ENCODE results near the gene DAB2IP.
A peak's percentile ranks its signal among the peaks of the same experiment; 100 is the strongest.
"Not testable (repeated sequence)": the region's sequence is repeated elsewhere in the genome, so short reads cannot be mapped to it uniquely, and the experiment has no call there.

DAB2IP gene

DNA sequence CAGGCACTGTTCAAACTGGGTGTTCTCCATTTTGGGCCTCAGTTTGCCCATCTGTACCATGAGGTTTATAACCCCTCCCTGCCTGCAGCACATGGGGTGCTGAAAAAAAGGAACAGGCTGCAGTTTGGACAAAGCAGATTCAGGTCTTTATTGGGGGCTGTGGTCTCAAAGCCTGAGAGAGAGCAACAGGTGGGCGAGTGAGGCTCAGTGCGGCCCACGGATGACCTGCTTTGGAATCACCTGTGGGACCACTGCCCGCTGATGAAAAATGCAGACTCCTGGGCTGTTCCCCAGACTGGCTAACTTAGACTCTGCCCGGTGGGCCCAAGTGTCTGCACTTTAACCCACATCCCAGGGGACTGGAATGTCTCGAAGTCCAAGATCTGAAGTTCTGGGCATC lies 11.8 kb upstream of the DAB2IP start:
- no peak overlapping the region for H3K27ac ChIP-seq
- TF ChIP-seq ZFX (IDR thresholded peaks at IDR 0.05; ENCODE audit: borderline replicate concordance) (no peak), CTCF (IDR thresholded peaks at IDR 0.05) (no peak)

- TF ChIP-seq ZFX (IDR thresholded peaks at IDR 0.05; ENCODE audit: borderline replicate concordance) (no peak), CTCF (IDR thresholded peaks at IDR 0.05) (peak; percentile 76)
- H3K27ac ChIP-seq, result no peak overlapping the region
These were observed 11.4 kb upstream of the DAB2IP start for GRCh38 chr9:121640076-121640475.

DNA sequence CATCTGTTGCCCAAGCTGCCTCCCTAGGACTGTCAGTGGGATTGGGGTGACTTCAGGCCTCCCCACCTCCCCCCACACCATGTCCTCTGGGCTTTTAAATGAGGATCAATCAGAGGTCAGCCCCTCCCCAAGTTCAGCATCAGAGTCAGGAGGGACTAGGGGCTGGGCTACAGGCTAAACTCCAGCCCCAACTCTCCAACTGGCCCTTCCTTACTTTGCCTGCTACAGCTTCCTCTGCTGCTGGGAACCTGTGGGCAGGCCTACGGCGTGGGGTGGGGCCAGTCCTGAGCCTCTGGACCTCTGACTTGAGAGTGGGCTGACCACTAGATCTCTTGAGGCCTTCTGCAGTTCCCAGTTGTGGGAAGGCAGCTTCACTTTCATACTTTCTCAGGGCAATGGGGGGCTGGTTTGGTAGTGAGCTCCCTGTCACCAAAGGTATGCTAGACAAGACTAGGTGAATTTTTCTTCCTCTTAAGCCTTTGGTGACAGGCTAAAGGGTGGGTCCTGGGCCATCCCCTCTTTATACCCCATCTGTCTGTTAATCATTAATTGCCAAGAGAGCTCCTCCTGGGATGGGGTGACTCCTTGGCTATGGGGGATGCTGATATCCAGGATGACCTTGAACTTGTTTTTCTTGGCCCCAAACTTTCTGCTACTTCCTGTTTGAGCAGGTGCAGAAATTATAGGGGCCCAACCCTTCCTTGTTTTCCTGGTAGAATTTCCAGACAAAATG lies 10.8 kb upstream of the DAB2IP start:
- TF ChIP-seq ZFX (IDR thresholded peaks at IDR 0.05; ENCODE audit: borderline replicate concordance), result no peak
- TF ChIP-seq CTCF (IDR thresholded peaks at IDR 0.05), result no peak

GRCh38 chr9:121641224-121641611 lies 10.2 kb upstream of the DAB2IP start:
- H3K27ac ChIP-seq, result no peak overlapping the region
- TF ChIP-seq CTCF (IDR thresholded peaks at IDR 0.05) (no peak), ZFX (IDR thresholded peaks at IDR 0.05; ENCODE audit: borderline replicate concordance) (no peak)

More for the DNA sequence above, 10.8 kb upstream of the DAB2IP start:
- H3K27ac ChIP-seq, result no peak overlapping the region

DNA sequence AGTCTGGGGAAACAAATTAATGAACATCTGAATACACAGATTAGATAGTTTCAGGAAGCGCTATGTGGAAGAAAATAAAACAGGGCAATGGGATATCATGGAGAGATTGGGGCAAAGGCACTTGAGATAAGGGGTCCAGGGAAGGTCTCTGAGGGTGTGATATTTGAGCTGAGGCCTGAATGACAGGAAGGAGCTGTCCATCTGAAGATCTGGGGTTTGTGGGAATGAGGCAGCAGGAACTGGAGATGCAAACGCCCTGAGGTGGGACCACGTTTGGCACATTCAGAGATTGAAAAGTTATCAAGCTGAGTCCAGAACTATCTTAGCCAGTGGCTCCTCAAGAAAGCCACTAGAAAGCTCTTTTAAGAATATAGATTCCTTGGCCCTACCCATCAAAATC lies 8.7 kb upstream of the DAB2IP start:
- TF ChIP-seq CTCF (IDR thresholded peaks at IDR 0.05), result no peak
- TF ChIP-seq ZFX (IDR thresholded peaks at IDR 0.05; ENCODE audit: borderline replicate concordance), result no peak
- H3K27ac ChIP-seq, result no peak overlapping the region

GRCh38 chr9:121643473-121643872 lies 8.0 kb upstream of the DAB2IP start:
- TF ChIP-seq CTCF (IDR thresholded peaks at IDR 0.05) (no peak), ZFX (IDR thresholded peaks at IDR 0.05; ENCODE audit: borderline replicate concordance) (no peak)
- H3K27ac ChIP-seq, result no peak overlapping the region

DNA sequence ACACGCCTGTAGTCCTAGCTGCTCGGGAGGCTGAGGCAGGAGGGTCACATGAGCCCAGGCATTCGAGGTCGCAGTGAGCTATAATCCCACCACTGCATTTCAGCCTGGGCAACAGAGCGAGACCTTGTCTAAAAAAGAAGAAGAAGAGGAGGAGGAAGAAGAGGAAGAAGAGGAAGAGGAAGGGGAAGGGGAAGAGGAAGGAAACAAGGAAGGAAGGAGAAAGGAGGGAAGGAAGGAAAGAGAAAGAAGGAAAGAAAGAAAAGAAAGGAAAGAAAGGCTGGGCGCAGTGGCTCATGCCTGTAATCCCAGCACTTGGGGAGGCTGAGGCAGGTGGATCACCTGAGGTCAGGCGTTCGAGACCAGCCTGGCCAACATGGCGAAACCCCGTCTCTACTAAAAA lies 7.4 kb upstream of the DAB2IP start:
- H3K27ac ChIP-seq, result not testable (repeated sequence)

DNA sequence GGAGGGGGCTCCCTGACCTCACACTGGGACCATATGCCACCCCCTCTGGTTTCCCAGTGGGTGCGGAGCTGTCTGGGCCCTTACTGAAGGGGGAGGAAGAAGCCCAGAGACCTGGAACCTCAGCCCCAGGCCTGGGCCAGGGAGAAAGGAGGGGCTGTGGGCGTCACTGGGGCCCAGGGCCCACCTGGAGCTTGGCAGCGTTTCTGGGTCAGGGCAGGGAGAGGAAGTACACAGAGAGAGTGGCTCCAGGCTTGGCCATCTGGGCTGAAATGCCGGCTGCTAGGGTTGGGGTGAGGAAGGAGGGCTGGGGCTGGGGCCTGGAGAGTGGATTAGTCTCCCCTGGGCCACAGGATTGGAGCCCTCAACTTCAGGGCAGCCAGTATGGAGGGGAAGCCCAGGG lies 6.4 kb upstream of the DAB2IP start:
- no peak overlapping the region for H3K27ac ChIP-seq
- no peak for TF ChIP-seq ZFX (IDR thresholded peaks at IDR 0.05; ENCODE audit: borderline replicate concordance)
- no peak for TF ChIP-seq CTCF (IDR thresholded peaks at IDR 0.05)
